ENCODE data around the gene ARHGEF11.

DNA sequence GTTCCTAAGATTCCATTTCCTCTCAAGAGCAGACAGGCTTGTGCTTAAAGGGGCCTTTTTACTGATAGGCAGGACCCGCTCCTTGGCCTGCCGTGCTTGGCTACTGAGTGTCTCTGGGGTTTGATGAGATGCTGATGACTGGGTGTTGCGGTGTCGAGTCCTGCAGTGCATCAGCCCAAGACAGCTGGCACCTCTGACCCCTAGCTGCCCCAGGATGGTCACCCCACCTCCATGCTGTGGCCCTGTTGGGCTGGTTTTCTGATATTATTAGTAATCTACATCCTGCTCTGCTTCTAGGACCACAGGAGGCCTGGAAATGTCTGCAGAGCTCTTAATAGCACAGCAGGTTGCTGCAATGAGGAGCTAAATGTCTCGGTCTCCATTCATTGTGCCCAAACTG lies 96.4 kb downstream of the ARHGEF11 start:
- TF ChIP-seq CTCF (IDR thresholded peaks at IDR 0.05 in 8 of 11, conservative IDR thresholded peaks at IDR 0.05 in 3 of 11) (no peak), POLR2AphosphoS5 (IDR thresholded peaks at IDR 0.05) (no peak), POLR2A (IDR thresholded peaks at IDR 0.05) (no peak)

Measured in spleen (tissue), 7 donors.